HK-2 (cell line): ENCODE measurements around the gene ACER1.
"Not testable (repeated sequence)": the region's sequence is repeated elsewhere in the genome, so short reads cannot be mapped to it uniquely, and the experiment has no call there.

Experiments used
- DNase-seq: peaks from one replicate; pipeline ENCODE4 v3.0.0-alpha.2; 2018; ENCODE audit not compliant: unreplicated experiment

Gene ACER1, protein sequence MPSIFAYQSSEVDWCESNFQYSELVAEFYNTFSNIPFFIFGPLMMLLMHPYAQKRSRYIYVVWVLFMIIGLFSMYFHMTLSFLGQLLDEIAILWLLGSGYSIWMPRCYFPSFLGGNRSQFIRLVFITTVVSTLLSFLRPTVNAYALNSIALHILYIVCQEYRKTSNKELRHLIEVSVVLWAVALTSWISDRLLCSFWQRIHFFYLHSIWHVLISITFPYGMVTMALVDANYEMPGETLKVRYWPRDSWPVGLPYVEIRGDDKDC

DNA sequence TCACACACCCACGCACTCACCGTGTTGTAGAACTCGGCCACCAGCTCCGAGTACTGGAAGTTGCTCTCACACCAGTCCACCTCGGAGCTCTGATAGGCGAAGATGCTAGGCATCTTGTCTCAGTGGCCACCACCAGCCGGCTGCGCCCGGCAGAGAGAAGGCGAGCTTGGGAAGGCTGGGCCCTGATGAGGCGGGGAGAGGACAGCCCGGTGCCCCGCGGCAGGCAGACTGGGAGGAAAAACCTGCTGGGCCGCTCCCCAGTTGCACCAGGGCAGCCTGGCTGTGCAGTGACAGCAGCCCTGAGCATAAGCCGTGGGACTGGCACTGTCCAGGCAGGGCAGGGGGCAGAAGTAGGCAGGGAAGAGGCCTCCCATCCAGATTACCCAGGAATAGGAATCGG is at the start of gene ACER1:
ACER1 (minus strand) TSS at position 174 of the 400 bp plus-strand sequence; CDS start at position 113, 61 bp downstream.
- DNase-seq = no peak

DNA sequence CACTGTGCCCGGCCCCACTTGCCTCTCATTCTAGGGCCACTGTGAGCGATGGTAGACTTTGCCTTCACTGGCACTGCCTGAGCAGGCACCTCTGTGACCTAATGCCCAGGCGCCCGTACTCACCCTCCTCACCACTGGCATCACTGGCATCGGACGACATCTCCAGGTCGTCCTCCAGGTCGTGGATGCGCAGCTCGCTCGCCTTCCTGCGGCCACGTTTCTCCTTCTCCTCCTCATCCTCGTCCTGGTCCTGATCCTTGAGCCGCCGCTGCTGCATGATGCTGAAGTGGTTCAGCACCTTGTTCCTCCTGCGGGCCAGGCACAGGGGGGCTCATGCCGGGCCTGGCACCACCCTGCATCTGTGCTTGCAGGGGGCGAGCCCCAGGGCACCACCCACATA is 49.8 kb upstream of the ACER1 start:
- no peak for DNase-seq

DNA sequence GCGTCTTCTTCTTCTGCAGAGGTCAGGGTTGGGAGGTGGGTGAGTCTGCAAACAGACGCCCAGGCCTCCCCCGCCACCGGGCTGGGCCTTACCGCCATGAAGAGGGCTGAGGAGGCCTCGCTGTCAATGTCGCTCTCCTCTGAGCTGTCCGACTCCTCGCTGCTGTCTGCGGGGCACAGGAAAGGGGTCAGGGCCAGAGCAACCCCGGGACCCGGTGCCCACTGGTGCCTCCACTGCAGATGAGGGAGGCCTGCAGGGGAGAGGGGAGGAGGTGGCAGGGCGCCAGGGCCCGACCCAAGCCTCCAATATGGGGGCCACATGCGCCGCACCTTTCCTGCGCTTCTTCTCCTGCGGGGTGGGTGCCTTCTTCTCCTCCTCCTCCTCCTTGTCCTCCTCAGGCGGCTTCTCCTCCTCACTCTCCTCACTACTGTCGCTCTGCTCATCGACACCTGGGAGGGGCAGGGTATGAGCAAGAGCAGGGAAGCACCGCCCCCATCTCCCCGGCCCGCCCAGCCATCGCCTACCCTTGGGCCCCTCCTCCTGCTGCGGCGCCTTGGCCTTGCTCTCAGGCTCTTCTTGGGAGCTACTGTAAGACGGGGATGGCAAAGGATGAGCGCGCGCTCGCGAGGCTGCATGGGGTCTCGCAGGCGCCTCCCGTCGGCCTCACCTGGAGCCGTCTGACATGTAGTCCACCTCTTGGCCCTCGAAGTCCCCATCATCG is 47.8 kb upstream of the ACER1 start:
- DNase-seq = no peak

DNA sequence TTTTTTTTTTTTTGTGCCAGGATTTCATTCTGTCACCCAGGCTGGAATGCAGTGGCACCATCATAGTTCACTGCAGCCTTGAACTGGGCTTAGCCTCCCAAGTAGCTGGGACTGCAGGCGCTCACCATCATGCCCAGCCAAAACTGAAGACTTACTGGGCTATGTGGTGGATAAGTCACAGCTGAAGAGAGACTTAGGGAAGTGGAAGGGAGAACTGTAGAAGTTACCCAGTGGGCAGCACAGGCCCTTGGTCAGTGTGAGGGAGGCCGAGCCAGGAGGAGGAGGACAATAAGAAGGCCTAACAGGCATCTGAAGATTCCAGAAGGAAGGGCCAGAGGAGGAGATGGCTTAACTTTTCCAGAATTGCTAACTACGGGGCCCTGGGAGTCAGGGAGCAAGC is 46.3 kb upstream of the ACER1 start:
- no peak for DNase-seq

DNA sequence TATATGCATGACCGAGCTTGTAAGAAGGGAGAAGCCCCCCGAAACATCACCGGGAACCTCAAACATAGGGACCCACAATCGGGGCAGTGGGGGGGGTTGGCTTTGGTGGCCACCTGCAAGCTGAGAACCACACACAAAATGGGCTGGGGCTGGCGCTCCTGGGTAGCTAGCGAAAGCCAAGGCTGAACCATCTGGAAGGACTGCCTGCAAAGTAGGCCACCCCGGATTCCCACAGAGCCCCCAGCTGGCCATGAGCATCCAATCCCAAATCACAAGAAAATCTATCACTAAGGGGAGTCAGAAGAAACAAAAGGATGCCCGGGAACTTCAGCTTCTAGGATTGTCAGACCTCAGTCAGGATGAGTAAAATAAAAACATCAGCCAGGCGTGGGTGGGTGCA is 45.1 kb upstream of the ACER1 start:
- DNase-seq = no peak

DNA sequence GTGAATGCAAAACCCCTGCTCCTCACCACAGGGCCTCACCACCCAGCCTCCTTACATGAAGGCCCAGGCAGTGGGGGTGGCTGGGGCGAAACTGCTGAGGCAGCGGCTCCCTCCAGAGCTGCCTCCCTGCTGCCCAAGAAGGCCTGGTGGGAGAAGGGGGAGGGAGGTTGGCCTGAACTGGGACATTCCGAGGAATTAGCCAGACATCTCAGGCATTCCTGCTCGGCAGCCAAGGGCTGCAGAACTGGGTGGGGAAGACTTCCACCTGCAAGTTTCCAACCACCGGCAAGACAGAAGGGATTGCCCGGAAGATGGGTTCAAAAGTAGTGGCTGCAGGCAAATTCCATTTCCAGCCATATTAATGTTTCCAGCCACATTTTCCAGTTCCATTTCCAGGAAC is 44.6 kb upstream of the ACER1 start:
- peak; percentile 60 for DNase-seq

DNA sequence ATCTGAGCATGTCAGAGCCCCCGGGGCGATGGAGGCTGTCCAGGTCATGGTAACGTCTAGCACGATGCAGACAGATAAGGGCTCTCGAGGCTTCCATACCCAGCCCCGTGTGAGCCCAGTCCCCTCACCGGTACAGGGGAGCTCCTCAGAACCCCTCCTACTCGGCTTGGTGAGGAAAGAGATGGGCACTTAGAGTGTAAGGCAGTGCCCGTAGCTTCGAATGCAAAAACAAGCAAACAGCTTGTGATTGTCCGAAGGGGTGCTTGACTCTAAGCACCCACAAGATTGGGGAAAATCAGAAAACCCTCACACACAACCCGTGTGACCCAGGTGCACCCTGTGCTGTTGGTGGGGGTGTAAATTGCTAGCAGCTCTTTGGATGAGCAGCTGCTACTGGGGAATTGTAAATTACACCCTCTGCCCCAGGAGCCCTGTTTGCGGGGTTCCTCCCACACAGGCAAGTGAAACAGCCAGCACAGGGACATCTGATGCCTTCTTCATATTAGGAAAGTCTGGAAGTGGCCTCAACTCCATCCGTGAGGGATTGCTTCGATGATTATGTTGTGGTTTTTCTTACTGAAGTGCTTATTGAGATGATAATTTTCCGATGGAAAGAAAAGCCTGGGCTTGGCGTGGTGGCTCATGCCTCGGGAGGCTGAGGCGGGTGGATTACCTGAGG is 43.2 kb upstream of the ACER1 start:
- DNase-seq = no peak

DNA sequence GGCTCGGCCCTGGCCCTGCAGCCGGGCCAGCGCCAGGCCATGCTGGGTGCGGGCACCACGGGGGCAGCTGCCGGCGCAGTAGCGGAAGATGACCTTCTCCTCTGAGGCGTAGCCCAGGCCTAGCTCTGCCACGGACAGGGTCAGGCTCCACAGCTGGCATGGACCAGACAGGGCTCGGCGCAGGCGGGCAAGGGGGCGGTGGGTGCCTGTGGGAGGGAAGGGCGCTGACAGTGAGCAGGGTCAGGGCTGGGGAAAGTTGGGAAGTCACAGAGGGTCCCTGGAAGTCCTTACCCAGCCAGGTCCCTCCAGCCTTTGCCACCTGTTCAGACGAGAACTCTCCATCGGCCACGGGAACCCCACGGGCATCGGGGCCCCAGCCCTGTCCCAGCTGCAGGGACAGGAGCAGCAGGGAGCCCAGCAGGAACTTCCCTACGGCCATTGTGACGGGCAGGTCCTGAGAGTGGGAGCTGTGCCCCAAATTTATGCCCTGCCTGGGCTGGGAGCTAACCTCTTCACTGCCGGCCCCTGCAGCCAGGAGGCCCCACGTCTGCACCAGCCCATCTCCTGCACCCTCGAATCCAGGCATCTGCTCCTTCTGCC is 42.1 kb upstream of the ACER1 start, which contains the start of gene PSPN:
PSPN (minus strand) TSS at position 523 of the 600 bp plus-strand sequence; CDS start at position 439, 84 bp downstream.
- no peak for DNase-seq

DNA sequence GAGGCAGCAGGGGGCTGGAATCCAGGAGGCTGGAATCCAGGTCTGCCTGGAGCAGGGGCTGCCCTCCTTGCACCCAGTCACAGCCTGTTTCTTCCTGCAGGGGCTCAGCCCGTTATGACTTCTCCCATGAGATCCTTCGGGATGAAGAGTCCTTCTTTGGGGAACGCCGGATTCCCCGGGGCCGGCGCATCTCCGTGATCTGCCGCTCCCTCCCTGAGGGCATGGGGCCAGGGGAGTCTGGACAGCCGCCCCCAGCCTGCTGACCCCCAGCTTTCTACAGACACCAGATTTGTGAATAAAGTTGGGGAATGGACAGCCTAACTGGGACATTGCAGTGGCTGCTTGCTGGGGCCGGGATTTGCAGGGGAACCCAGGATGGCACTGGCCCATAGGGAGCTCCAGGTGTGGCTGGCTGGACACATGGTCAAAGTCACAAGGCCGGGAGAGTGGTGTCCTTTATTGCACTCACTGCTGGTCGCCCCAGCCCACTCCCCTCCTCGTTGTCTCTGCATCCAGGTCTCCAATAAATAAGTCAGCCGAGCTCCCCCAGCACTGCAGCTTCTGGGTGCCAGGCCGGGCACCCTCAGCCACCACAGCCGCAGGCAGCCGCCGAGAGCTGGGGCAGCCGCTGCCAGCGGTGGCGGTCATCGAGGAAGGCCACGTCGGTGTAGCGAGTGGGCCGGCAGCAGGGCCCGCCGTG is 41.4 kb upstream of the ACER1 start:
- DNase-seq = no peak

DNA sequence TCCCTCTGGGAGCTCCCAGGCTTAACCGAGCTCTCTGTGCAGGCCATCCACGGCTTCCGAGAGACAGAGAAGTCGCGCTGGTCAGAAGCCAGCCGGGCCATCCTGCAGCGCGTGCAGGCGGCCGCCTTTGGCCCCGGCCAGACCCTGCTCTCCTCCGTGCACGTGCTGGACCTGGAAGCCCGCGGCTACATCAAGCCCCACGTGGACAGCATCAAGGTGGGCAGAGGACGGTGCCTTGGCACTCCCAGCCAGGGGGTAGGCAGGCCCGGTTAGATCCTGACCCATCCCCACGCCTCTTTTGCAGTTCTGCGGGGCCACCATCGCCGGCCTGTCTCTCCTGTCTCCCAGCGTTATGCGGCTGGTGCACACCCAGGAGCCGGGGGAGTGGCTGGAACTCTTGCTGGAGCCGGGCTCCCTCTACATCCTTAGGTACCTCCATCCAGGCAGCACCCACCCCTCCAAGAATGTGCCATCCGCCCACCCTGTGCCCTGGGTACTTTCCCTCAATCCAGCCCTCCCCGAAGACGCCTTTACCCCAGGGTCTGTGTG is 40.8 kb upstream of the ACER1 start:
- no peak for DNase-seq

DNA sequence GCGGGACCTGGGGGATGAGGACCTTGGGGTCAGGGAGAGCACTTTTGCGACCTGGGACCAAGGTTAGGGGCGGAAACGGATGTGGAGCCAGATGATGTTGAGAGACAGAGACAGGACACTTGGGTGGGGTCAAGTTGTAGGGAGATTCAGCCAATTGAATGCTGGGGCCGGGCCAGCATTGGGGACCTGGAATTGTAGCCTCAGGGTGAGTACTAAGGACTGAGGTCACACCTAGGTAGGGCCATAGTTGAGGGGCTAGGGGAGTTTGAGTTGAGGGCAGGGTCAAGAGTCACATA is 40.3 kb upstream of the ACER1 start:
- DNase-seq = no peak

DNA sequence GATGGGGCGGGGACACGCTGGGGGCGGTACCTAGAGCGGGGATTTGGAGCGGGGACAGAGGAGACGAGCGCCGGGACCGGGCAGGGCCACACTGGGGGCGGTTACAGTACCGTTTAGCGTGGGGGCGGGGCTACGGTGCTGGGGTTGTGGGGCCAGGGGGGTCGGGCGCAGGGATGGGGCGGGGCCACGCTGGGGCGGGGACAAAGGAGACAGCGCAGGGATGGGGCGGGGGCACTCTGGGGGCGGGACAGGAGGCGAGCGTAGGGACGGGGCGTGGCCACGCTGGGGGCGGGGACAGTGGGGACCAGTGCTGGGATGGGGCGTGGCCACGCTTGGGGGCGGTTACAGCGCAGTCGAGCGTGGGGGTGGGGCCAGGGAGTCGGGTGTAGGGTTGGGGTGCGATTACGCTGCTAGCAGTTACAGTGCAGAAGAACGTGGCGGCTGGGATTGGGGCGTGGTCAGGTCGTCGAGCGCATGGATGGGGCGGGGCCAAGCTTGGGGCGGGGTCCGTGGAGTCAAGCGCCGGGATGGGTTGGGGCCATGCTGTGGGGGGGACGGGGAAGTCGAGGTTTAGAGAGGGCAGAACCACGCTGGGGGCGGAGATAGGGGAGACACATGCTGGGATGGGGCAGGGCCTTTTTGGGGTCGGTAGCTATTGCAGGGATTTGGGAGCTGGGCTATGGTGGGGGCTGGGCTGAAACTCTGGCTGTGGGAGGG is 39.8 kb upstream of the ACER1 start:
- DNase-seq = peak; percentile 99

DNA sequence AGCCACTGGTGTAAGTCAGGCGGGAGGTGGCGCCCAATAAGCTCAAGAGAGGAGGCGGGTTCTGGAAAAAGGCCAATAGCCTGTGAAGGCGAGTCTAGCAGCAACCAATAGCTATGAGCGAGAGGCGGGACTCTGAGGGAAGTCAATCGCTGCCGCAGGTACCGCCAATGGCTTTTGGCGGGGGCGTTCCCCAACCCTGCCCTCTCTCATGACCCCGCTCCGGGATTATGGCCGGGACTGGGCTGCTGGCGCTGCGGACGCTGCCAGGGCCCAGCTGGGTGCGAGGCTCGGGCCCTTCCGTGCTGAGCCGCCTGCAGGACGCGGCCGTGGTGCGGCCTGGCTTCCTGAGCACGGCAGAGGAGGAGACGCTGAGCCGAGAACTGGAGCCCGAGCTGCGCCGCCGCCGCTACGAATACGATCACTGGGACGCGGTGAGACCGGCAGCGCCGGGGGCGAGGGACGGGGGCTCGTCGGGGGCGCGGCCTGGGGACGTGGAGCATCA is 39.2 kb upstream of the ACER1 start, which contains the start of gene ALKBH7:
ALKBH7 (plus strand) TSS at position 201 of the 502 bp plus-strand sequence; CDS start at position 228, 27 bp downstream.
- peak; percentile 98 for DNase-seq

DNA sequence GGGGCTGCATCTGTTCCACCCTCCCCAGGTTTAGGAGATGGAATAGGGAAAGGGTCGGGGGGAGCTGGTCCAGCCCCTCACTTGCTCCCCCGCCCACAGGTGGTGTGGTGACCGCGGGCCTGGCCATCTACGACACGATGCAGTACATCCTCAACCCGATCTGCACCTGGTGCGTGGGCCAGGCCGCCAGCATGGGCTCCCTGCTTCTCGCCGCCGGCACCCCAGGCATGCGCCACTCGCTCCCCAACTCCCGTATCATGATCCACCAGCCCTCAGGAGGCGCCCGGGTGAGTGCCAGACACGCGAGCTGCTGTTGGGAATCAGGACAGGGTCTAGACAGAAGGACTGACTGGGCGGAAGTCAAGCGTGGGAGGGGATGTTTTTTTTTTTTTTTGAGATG is 30.9 kb upstream of the ACER1 start:
- no peak for DNase-seq

DNA sequence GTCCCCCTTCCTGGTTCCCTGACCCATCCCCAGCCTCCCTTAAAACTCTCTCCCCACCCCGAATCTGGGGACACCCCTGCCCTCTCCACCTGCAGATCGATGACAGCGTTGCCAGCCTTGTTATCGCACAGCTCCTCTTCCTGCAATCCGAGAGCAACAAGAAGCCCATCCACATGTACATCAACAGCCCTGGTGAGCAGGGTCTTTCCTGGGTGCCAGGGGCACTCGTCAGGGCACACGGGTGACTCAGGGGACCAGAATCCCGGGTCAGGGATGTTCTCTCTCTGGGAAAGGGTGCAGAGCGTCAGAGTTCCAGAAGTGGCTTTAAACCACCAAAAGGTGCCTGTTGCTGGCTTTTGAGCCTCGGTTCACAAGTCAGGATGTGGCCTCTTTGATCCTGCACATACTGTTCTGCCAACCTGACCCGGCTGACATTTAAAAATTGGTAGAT is 29.0 kb upstream of the ACER1 start:
- no peak for DNase-seq

DNA sequence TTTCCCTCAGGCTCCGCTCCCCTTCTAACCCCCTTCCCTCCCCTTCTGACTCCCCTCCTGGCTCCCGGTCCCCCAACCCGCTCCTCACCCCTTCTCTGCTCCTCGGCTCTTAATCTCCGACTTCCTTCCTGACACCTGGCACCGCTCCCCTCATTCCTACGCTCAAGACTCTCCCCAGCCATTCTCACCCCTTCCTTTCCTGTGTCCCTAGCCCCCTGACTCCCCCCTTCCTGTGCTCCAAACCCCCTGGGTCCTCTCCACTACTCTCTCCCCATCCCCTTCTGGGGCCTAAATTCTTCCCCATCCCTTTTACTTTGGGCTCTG is 28.6 kb upstream of the ACER1 start:
- no peak for DNase-seq

DNA sequence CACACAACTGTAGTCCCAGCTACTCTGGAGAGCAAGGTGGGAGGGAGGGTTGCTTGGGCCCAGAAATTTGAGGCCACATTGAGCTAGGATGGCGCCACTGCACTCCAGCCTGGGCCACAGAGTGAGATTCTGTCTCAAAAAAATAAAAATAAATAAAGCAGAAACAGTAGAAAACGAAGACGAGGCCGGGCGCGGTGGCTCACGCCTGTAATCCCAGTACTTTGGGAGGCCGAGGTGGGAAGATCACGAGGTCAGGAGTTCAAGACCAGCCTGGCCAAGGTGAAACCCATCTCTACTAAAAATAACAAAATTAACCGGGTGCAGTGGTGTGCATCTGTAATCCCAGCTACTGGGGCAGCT is 27.4 kb upstream of the ACER1 start:
- not testable (repeated sequence) for DNase-seq

DNA sequence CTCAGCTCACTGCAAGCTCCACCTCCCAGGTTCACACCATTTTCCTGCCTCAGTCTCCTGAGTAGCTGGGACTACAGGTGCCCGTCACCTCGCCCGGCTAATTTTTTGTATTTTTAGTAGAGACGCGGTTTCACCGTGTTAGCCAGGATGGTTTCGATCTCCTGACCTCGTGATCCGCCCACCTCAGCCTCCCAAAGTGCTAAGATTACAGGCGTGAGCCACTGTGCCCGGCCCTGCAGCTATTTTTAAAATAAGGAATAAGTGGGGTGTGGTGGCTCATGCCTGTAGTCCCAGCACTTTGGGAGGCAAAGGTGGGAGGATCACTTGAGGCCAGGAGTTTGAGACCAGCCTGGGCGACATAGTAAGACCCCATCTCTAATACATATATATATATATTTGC is 27.0 kb upstream of the ACER1 start:
- DNase-seq = not testable (repeated sequence)

DNA sequence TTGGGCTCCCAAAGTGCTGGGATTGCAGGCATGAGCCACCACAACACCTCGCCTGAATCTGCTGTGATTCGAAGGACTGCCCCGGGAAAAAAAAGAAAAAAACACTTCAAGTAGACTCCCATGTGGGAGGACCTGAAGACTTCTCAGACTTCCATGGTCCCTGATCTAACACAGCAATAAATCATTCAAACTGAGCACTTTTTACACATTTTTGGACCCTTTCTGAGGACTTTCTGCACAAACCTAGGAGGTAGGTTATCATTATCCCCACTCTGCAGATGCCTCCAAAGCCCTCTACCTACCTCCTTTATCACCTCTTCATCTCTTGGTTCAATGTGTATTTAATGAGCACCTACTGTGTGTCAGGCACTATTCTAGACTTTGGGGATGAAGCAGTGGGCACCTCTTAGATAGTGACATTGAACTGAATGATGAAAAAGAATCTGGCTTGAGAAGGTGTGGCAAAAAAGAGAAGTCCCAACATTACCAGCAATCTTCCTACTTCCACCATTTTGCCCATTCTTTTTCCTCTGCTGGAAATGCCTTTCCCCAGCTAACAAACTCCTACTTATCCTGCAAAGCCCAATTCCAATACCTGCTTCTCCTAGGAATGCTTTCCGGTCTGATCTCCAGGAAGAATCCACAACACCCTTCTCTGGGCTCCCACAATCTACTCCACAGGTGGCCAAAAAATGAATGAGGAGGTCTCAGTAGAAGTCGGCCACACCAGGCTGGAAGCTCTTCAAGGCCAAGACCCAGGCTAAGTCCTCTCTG is 26.3 kb upstream of the ACER1 start:
- no peak for DNase-seq

DNA sequence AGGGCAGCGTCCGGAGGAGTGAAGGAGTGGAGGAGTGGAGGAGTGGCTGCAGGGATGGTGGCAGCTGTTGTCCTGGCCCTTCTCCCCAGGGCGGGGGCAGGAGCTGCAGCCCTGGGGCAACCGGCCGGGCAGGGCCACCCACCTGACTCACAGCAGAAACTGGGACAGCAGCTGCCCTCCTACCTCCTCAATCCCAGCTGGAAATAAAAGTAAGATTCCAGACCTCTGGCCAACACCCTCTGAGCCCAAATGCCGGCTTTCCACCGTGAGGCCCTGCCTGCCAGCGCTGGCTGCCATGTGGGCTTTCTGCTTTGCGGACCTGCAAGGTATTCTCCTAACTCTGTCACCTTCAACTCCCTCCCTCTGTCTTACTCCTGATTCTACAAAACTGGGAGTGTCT is 24.6 kb upstream of the ACER1 start:
- DNase-seq = no peak
